ENCODE measurements around the gene AMZ1.
"Not testable (repeated sequence)": the region's sequence is repeated elsewhere in the genome, so short reads cannot be mapped to it uniquely, and the experiment has no call there.

The AMZ1 gene

GRCh38 chr7:2724453-2725177 lies 36.6 kb downstream of the AMZ1 start:
- Histone ChIP-seq H3K4me3 (ENCODE audit: low read length) (no peak overlapping the region), H2BK15ac (replicated peaks; ENCODE audit: low read depth) (no peak overlapping the region), H3K4me1 (ENCODE audit: control insufficient read depth, low read depth, low read length) (no peaks in the 10 kb centered on the region), H2BK120ac (ENCODE audit: low read depth, low read length) (no peak overlapping the region), H3K79me1 (ENCODE audit: low read length) (peaks cover 4% of the 10 kb centered on the region), H4K5ac (ENCODE audit: low read length) (no peak overlapping the region), H2BK5ac (ENCODE audit: low read length) (no peak overlapping the region), H3K36me3 (ENCODE audit: control insufficient read depth, insufficient read depth, low read length) (peaks cover 2% of the 10 kb centered on the region), H3K4ac (ENCODE audit: low read depth, low read length) (no peak overlapping the region), H3K4me2 (ENCODE audit: low read length) (no peak overlapping the region), H3K27me3 (ENCODE audit: insufficient read depth, low read length, poor library complexity) (no peaks in the 10 kb centered on the region), H3K56ac (ENCODE audit: low read length) (no peak overlapping the region), H3K9ac (ENCODE audit: low read length) (no peak overlapping the region), H3K79me2 (ENCODE audit: control insufficient read depth, insufficient read depth, low read length) (no peaks in the 10 kb centered on the region), H4K8ac (ENCODE audit: low read depth, low read length) (no peak overlapping the region), H3K27ac (ENCODE audit: low read depth, low read length) (no peak overlapping the region), H3K23ac (ENCODE audit: low read length) (no peak overlapping the region), H2AK5ac (ENCODE audit: low read length) (no peak overlapping the region), H3K18ac (ENCODE audit: low read length) (no peak overlapping the region)
- no peak for DNase-seq
- no CpG with 5 or more reads among the region's 31 CpGs for WGBS (ENCODE audit: extremely low coverage, insufficient coverage, low lambda C conversion rate)

GRCh38 chr7:2725178-2726105 lies 37.4 kb downstream of the AMZ1 start:
- peaks cover 6% of the 10 kb centered on the region for H3K79me1 ChIP-seq (ENCODE audit: low read length)
- no peak overlapping the region for H4K5ac ChIP-seq (ENCODE audit: low read length)
- no peak overlapping the region for H3K4me3 ChIP-seq (ENCODE audit: low read length)
- no peak overlapping the region for H2BK15ac ChIP-seq (replicated peaks; ENCODE audit: low read depth)
- DNase-seq: no peak
- H2BK120ac ChIP-seq (ENCODE audit: low read depth, low read length): no peak overlapping the region
- H3K9ac ChIP-seq (ENCODE audit: low read length): no peak overlapping the region
- WGBS (ENCODE audit: extremely low coverage, insufficient coverage, low lambda C conversion rate): no CpG with 5 or more reads among the region's 34 CpGs
- H3K4me2 ChIP-seq (ENCODE audit: low read length): no peak overlapping the region
- H2AK5ac ChIP-seq (ENCODE audit: low read length): no peak overlapping the region
- no peak overlapping the region for H3K18ac ChIP-seq (ENCODE audit: low read length)
- no peaks in the 10 kb centered on the region for H3K4me1 ChIP-seq (ENCODE audit: control insufficient read depth, low read depth, low read length)
- H3K56ac ChIP-seq (ENCODE audit: low read length): no peak overlapping the region
- H3K79me2 ChIP-seq (ENCODE audit: control insufficient read depth, insufficient read depth, low read length): no peaks in the 10 kb centered on the region
- H4K8ac ChIP-seq (ENCODE audit: low read depth, low read length): no peak overlapping the region
- H3K27me3 ChIP-seq (ENCODE audit: insufficient read depth, low read length, poor library complexity): no peaks in the 10 kb centered on the region
- H3K23ac ChIP-seq (ENCODE audit: low read length): no peak overlapping the region
- H3K4ac ChIP-seq (ENCODE audit: low read depth, low read length): no peak overlapping the region
- no peak overlapping the region for H3K27ac ChIP-seq (ENCODE audit: low read depth, low read length)
- peaks cover 2% of the 10 kb centered on the region for H3K36me3 ChIP-seq (ENCODE audit: control insufficient read depth, insufficient read depth, low read length)
- no peak overlapping the region for H2BK5ac ChIP-seq (ENCODE audit: low read length)

GRCh38 chr7:2726316-2727018 lies 38.5 kb downstream of the AMZ1 start:
- H3K27ac ChIP-seq (ENCODE audit: low read depth, low read length): no peak overlapping the region
- peaks cover 11% of the 10 kb centered on the region for H3K79me1 ChIP-seq (ENCODE audit: low read length)
- DNase-seq: no peak
- H2BK5ac ChIP-seq (ENCODE audit: low read length): no peak overlapping the region
- H3K23ac ChIP-seq (ENCODE audit: low read length): no peak overlapping the region
- no peak overlapping the region for H3K4me2 ChIP-seq (ENCODE audit: low read length)
- H3K79me2 ChIP-seq (ENCODE audit: control insufficient read depth, insufficient read depth, low read length): no peaks in the 10 kb centered on the region
- H3K4me3 ChIP-seq (ENCODE audit: low read length): no peak overlapping the region
- H3K56ac ChIP-seq (ENCODE audit: low read length): no peak overlapping the region
- no peak overlapping the region for H3K4ac ChIP-seq (ENCODE audit: low read depth, low read length)
- no CpG with 5 or more reads among the region's 18 CpGs for WGBS (ENCODE audit: extremely low coverage, insufficient coverage, low lambda C conversion rate)
- H4K8ac ChIP-seq (ENCODE audit: low read depth, low read length): no peak overlapping the region
- H2BK120ac ChIP-seq (ENCODE audit: low read depth, low read length): no peak overlapping the region
- H4K5ac ChIP-seq (ENCODE audit: low read length): no peak overlapping the region
- H3K4me1 ChIP-seq (ENCODE audit: control insufficient read depth, low read depth, low read length): no peaks in the 10 kb centered on the region
- H2AK5ac ChIP-seq (ENCODE audit: low read length): no peak overlapping the region
- H3K36me3 ChIP-seq (ENCODE audit: control insufficient read depth, insufficient read depth, low read length): peaks cover 4% of the 10 kb centered on the region
- no peak overlapping the region for H3K18ac ChIP-seq (ENCODE audit: low read length)
- H2BK15ac ChIP-seq (replicated peaks; ENCODE audit: low read depth): no peak overlapping the region
- no peak overlapping the region for H3K9ac ChIP-seq (ENCODE audit: low read length)
- no peaks in the 10 kb centered on the region for H3K27me3 ChIP-seq (ENCODE audit: insufficient read depth, low read length, poor library complexity)

- not testable (repeated sequence) for DNase-seq
Observed at GRCh38 chr7:2727206-2727605, 39.2 kb downstream of the AMZ1 start.

GRCh38 chr7:2728316-2729030 lies 40.5 kb downstream of the AMZ1 start:
- H3K79me2 ChIP-seq (ENCODE audit: control insufficient read depth, insufficient read depth, low read length): no peaks in the 10 kb centered on the region
- no peak overlapping the region for H2AK5ac ChIP-seq (ENCODE audit: low read length)
- no peak overlapping the region for H3K23ac ChIP-seq (ENCODE audit: low read length)
- H3K18ac ChIP-seq (ENCODE audit: low read length): no peak overlapping the region
- no CpG with 5 or more reads among the region's 15 CpGs for WGBS (ENCODE audit: extremely low coverage, insufficient coverage, low lambda C conversion rate)
- peaks cover 3% of the 10 kb centered on the region for H3K4me1 ChIP-seq (ENCODE audit: control insufficient read depth, low read depth, low read length)
- no peak for DNase-seq
- H3K4me3 ChIP-seq (ENCODE audit: low read length): no peak overlapping the region
- peaks cover 4% of the 10 kb centered on the region for H3K36me3 ChIP-seq (ENCODE audit: control insufficient read depth, insufficient read depth, low read length)
- no peak overlapping the region for H2BK120ac ChIP-seq (ENCODE audit: low read depth, low read length)
- H3K27me3 ChIP-seq (ENCODE audit: insufficient read depth, low read length, poor library complexity): no peaks in the 10 kb centered on the region
- H4K5ac ChIP-seq (ENCODE audit: low read length): no peak overlapping the region
- H3K27ac ChIP-seq (ENCODE audit: low read depth, low read length): no peak overlapping the region
- H3K56ac ChIP-seq (ENCODE audit: low read length): no peak overlapping the region
- H3K9ac ChIP-seq (ENCODE audit: low read length): no peak overlapping the region
- no peak overlapping the region for H2BK5ac ChIP-seq (ENCODE audit: low read length)
- no peak overlapping the region for H2BK15ac ChIP-seq (replicated peaks; ENCODE audit: low read depth)
- H4K8ac ChIP-seq (ENCODE audit: low read depth, low read length): no peak overlapping the region
- H3K4me2 ChIP-seq (ENCODE audit: low read length): no peak overlapping the region
- no peak overlapping the region for H3K4ac ChIP-seq (ENCODE audit: low read depth, low read length)
- peaks cover 14% of the 10 kb centered on the region for H3K79me1 ChIP-seq (ENCODE audit: low read length)

More at GRCh38 chr7:2727206-2727605, 39.2 kb downstream of the AMZ1 start:
- not testable (repeated sequence) for H2BK120ac ChIP-seq (ENCODE audit: low read depth, low read length); H3K56ac ChIP-seq (ENCODE audit: low read length); H3K9ac ChIP-seq (ENCODE audit: low read length); H3K27me3 ChIP-seq (ENCODE audit: insufficient read depth, low read length, poor library complexity); H2AK5ac ChIP-seq (ENCODE audit: low read length); H3K4me2 ChIP-seq (ENCODE audit: low read length); H3K23ac ChIP-seq (ENCODE audit: low read length); H3K79me2 ChIP-seq (ENCODE audit: control insufficient read depth, insufficient read depth, low read length); H2BK5ac ChIP-seq (ENCODE audit: low read length); H3K4me3 ChIP-seq (ENCODE audit: low read length); H3K27ac ChIP-seq (ENCODE audit: low read depth, low read length); H2BK15ac ChIP-seq (replicated peaks; ENCODE audit: low read depth); H3K4me1 ChIP-seq (ENCODE audit: control insufficient read depth, low read depth, low read length); H4K8ac ChIP-seq (ENCODE audit: low read depth, low read length); H3K4ac ChIP-seq (ENCODE audit: low read depth, low read length); H3K18ac ChIP-seq (ENCODE audit: low read length); H3K36me3 ChIP-seq (ENCODE audit: control insufficient read depth, insufficient read depth, low read length); H4K5ac ChIP-seq (ENCODE audit: low read length)
- WGBS (ENCODE audit: extremely low coverage, insufficient coverage, low lambda C conversion rate): no CpG with 5 or more reads among the region's 13 CpGs
- H3K79me1 ChIP-seq (ENCODE audit: low read length): peaks cover 12% of the 10 kb centered on the region
